NB4 (cell line): ENCODE measurements around the gene RSPH6A.

Source experiments
- DNase-seq: peaks from one replicate; pipeline ENCODE4 v3.0.0; 2010; ENCODE audit warnings: low read depth
- H3K4me3 ChIP-seq: one replicate; pipeline ENCODE4 v1.5.1; 2011; ENCODE audit warnings: mild to moderate bottlenecking, low read depth, low read length, moderate library complexity
- MYC ChIP-seq: IDR thresholded peaks from 2 replicates; pipeline ENCODE4 v1.6.1; 2011; ENCODE audit warnings: low read depth, low read length
- POLR2A ChIP-seq: IDR thresholded peaks from 2 replicates; pipeline ENCODE4 v1.6.1; 2011; ENCODE audit warnings: mild to moderate bottlenecking; ENCODE audit not compliant: insufficient read length; ENCODE audit errors: extremely low read depth
- TF ChIP-seq, protein P1 (sequence below): IDR thresholded peaks from one replicate; pipeline ENCODE4 v1.5.1; 2012; ENCODE audit warnings: low read depth, low read length
- TF ChIP-seq, protein P2 (sequence below): IDR thresholded peaks from 2 replicates; pipeline ENCODE4 v1.6.1; 2011; ENCODE audit warnings: low read depth, low read length

The RSPH6A gene

DNA sequence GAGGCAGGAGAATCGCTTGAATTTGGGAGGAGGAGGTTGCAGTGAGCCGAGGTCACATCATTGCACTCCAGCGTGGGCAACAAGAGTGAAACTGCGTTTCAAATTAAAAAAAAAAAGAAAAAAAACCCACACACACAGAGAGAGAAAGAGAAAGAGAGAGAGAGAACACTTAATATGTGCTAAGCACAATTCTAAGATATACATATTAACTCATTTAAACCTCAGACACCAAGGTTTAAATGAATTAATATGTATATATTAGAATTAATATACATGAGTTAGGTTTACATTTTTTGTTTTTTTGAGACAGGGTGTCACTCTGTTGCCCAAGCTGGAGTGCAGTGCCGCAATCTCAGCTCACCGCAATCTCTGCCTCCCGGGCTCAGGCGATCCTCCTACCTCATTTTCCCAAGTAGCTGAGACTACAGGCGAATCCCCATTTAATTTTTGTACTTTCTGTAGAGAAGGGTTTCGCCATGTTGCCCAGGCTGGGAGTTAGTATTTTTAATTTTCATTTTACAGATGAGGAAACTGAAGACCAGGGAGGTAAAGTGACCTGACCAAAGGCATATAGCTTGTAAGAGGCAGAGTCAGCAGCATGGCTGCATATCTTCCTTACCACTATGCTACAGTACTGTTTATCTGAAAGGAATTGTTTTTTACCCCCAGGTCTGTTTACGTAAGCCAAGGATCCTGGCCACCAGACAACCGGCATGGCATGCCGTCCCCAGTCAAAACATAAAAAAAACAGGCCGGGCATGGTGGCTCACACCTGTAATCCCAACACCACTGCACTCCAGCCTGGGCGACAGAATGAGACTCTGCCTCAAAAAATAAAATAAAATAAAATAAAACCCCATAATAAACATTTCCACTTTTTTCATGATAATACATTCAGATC is 45.5 kb upstream of the RSPH6A start:
- TF ChIP-seq, protein P1, sequence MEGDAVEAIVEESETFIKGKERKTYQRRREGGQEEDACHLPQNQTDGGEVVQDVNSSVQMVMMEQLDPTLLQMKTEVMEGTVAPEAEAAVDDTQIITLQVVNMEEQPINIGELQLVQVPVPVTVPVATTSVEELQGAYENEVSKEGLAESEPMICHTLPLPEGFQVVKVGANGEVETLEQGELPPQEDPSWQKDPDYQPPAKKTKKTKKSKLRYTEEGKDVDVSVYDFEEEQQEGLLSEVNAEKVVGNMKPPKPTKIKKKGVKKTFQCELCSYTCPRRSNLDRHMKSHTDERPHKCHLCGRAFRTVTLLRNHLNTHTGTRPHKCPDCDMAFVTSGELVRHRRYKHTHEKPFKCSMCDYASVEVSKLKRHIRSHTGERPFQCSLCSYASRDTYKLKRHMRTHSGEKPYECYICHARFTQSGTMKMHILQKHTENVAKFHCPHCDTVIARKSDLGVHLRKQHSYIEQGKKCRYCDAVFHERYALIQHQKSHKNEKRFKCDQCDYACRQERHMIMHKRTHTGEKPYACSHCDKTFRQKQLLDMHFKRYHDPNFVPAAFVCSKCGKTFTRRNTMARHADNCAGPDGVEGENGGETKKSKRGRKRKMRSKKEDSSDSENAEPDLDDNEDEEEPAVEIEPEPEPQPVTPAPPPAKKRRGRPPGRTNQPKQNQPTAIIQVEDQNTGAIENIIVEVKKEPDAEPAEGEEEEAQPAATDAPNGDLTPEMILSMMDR: no peak
- TF ChIP-seq MYC (no peak), POLR2A (no peak)
- TF ChIP-seq, protein P2, sequence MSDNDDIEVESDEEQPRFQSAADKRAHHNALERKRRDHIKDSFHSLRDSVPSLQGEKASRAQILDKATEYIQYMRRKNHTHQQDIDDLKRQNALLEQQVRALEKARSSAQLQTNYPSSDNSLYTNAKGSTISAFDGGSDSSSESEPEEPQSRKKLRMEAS: no peak
- no peak overlapping the region for H3K4me3 ChIP-seq
- no peak for DNase-seq

DNA sequence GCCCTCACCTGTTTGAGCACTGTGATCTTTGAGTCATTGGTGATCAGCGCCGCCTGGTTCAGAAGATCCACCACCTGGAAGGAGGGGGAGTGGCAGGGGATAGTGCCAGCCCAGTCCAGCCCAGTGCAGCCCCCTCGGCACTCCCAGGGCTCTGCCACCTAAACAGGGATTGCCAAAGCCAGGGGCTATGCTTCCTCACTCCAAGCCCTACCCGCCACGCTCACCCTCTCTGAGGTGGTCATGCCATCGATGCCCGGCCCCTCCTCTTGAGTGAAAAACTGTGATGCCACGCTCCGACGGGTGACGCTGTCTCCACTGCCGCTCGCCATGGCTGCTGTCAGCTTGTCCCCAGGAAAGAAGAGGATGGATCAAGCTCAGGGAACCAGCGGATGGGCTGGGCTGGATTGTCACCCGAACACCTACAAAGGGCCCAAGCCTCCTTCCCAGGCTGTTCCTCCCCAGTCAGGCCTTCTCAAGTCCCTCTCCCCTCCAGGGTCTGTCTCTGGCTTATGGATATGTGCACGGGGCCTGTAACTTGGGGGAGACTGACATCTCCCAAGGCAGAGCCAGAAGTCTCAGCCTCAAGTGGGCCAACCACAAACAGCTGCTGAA is 39.2 kb upstream of the RSPH6A start:
- DNase-seq: no peak
- TF ChIP-seq, protein P1: no peak
- TF ChIP-seq, protein P2: no peak
- no peak overlapping the region for H3K4me3 ChIP-seq

DNA sequence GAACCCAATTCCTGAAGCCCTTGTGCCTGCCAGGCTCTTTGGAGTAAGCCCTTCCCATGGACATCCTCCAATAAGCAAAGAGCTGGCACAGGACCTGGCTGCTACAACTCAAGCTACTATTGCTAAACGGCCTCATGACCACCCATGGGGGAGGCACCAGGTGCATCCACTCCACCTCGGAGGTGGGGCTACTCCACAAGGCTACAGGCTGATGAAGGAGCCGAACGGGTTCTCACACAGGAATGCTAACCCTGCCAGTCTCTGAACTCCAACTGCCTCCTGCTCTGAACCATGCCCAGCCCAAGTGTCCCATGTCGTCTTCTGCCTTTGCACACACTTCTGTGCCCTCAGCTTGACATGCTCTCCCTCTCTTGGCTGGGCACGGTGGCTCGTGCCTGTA is 37.9 kb upstream of the RSPH6A start:
- no peak for DNase-seq
- H3K4me3 ChIP-seq: no peak overlapping the region
- TF ChIP-seq, protein P1: no peak
- TF ChIP-seq POLR2A (no peak), MYC (no peak)
- TF ChIP-seq, protein P2: no peak

DNA sequence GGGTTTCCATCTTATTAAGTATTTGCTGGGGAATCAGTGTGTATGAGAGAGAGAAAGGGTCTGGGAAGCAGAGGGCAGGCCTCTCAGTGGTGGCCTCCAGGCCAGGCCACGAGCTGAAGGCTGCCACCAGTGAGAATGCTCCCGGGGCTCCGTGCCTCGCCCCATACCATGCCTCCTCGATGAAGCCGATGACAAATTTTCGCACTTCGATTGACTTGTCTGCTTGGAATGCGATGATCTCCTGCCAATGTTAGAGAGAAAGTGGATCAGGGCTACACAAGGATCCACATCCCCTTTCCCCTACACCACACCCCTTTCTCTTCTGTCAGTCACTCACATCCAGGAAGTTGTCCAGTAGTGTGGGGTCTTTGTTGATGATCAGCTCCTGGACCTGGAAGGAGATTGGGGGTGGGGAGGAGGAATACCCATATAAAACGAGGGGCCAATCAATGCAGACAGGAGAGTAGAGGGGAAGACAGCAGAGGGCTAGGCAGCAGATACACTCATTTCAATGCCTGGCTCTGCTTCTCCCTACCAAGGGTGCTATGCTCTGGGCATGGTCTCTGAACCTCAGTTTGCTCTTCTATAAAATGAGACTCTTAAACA is 37.1 kb upstream of the RSPH6A start:
- TF ChIP-seq, protein P1: no peak
- TF ChIP-seq, protein P2: no peak
- TF ChIP-seq POLR2A (no peak), MYC (no peak)
- no peak for DNase-seq

DNA sequence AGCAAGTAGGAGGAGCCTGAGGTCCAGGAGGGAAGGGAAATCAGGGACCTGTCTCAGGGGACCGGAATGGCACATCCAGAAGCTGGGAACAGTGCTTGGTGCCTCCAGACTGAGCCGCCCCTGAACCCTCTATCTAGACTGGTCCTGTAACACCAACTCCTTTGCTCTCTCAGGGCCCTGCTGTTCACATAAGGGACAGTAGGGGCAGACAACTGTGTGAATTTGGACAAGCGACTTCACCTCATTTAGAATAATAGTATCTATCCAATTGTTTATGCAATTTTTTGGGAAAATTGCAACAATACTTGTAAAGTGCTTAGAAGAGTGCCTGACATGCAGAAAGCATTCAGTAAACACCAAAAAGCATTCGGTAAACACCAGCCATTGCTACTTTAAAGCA is 33.8 kb upstream of the RSPH6A start:
- DNase-seq: no peak
- no peak overlapping the region for H3K4me3 ChIP-seq
- TF ChIP-seq, protein P1: peak; percentile 61
- TF ChIP-seq MYC: no peak

More for the DNA sequence above, 37.1 kb upstream of the RSPH6A start:
- no peak overlapping the region for H3K4me3 ChIP-seq
